Cardiac fibroblast (primary cell): ENCODE measurements around the gene KCP.

Source experiments
- DNase-seq, 2 donors: peaks; one replicate each; pipeline versions ENCODE4 v3.0.0 to v3.0.0-alpha.2; 2010; ENCODE audit warnings: low read depth in 2 of 2
- H3K4me3 ChIP-seq, 2 donors: replicated peaks in 1 of 2; 1 replicate in 1 of 2; 2 replicates in 1 of 2; pipeline ENCODE4 v1.5.1; 2011; ENCODE audit warnings: low read depth in 2 of 2, low read length in 2 of 2, mild to moderate bottlenecking in 2 of 2, moderate library complexity in 1 of 2
- CTCF ChIP-seq: IDR thresholded peaks from one replicate; pipeline ENCODE4 v1.5.1; 2011; ENCODE audit warnings: low read depth, mild to moderate bottlenecking, low read length, inconsistent platforms

KCP gene

GRCh38 chr7:128847721-128848211, 62.7 kb downstream of the KCP start:
- DNase-seq: no peak
- TF ChIP-seq CTCF: no peak
- no peak overlapping the region for H3K4me3 ChIP-seq

- no peak for TF ChIP-seq CTCF
- no peak overlapping the region for H3K4me3 ChIP-seq
- no peak for DNase-seq
These were observed 63.6 kb downstream of the KCP start for GRCh38 chr7:128846781-128847444.

GRCh38 chr7:128845987-128846386, 64.5 kb downstream of the KCP start:
- H3K4me3 ChIP-seq: no peak overlapping the region
- DNase-seq: no peak
- no peak for TF ChIP-seq CTCF

- no peak overlapping the region for H3K4me3 ChIP-seq
- no peak for TF ChIP-seq CTCF
- DNase-seq: no peak
These were observed 65.0 kb downstream of the KCP start for GRCh38 chr7:128845475-128845874.

- DNase-seq: no peak
- no peak overlapping the region for H3K4me3 ChIP-seq
- no peak for TF ChIP-seq CTCF
These were observed 65.7 kb downstream of the KCP start for GRCh38 chr7:128844777-128845311.

GRCh38 chr7:128843938-128844621, 66.4 kb downstream of the KCP start:
- TF ChIP-seq CTCF: no peak
- H3K4me3 ChIP-seq: no peak overlapping the region
- no peak for DNase-seq
